T-helper 2 cell treated with Interferon-gamma antibody and Interleukin-4, amounts not matched to agents 5 μg/mL and 100 μg/mL, for 36 hours (primary cell): Measurements from ENCODE around the gene FBXL4.
A peak's percentile ranks its signal among the peaks of the same experiment; 100 is the strongest.

Source experiments
- DNase-seq: peaks from one replicate; pipeline ENCODE4 v3.0.0; 2021; ENCODE audit warnings: low spot score
- H3K27ac Mint-ChIP-seq: one replicate; pipeline ENCODE4 v1.8.0; 2021; ENCODE audit warnings: mild to moderate bottlenecking, mixed read lengths
- H3K27me3 Mint-ChIP-seq: one replicate; pipeline ENCODE4 v1.8.0; 2021; ENCODE audit warnings: low read depth, mixed read lengths
- H3K36me3 Mint-ChIP-seq: one replicate; pipeline ENCODE4 v1.8.0; 2021; ENCODE audit warnings: low read depth, mixed read lengths
- H3K4me1 Mint-ChIP-seq: one replicate; pipeline ENCODE4 v1.8.0; 2021; ENCODE audit warnings: low read depth, mixed read lengths
- H3K4me3 Mint-ChIP-seq: one replicate; pipeline ENCODE4 v1.8.0; 2022; ENCODE audit warnings: mild to moderate bottlenecking, moderate library complexity, mixed read lengths
- H3K9me3 Mint-ChIP-seq: one replicate; pipeline ENCODE4 v1.8.0; 2021; ENCODE audit warnings: mixed read lengths

Gene FBXL4

DNA sequence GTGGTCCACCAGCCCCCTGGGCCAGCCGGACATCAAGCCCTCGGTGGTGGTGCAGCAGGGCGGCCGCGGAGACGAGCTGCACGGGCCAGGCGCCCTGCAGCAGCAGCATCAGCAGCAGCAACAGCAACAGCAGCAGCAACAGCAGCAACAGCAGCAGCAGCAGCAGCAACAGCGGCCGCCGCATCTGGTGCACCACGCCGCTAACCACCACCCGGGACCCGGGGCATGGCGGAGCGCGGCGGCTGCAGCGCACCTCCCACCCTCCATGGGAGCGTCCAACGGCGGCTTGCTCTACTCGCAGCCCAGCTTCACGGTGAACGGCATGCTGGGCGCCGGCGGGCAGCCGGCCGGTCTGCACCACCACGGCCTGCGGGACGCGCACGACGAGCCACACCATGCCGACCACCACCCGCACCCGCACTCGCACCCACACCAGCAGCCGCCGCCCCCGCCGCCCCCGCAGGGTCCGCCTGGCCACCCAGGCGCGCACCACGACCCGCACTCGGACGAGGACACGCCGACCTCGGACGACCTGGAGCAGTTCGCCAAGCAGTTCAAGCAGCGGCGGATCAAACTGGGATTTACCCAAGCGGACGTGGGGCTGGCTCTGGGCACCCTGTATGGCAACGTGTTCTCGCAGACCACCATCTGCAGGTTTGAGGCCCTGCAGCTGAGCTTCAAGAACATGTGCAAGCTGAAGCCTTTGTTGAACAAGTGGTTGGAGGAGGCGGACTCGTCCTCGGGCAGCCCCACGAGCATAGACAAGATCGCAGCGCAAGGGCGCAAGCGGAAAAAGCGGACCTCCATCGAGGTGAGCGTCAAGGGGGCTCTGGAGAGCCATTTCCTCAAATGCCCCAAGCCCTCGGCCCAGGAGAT, 112.4 kb downstream of the FBXL4 start:
- H3K27me3 Mint-ChIP-seq = peaks cover 85% of the 10 kb centered on the region
- H3K4me3 Mint-ChIP-seq = no peak overlapping the region
- DNase-seq = no peak
- no peaks in the 10 kb centered on the region for H3K9me3 Mint-ChIP-seq
- H3K4me1 Mint-ChIP-seq = peaks cover 31% of the 10 kb centered on the region
- H3K36me3 Mint-ChIP-seq = no peaks in the 10 kb centered on the region
- H3K27ac Mint-ChIP-seq = peak overlapping the region; percentile 57

DNA sequence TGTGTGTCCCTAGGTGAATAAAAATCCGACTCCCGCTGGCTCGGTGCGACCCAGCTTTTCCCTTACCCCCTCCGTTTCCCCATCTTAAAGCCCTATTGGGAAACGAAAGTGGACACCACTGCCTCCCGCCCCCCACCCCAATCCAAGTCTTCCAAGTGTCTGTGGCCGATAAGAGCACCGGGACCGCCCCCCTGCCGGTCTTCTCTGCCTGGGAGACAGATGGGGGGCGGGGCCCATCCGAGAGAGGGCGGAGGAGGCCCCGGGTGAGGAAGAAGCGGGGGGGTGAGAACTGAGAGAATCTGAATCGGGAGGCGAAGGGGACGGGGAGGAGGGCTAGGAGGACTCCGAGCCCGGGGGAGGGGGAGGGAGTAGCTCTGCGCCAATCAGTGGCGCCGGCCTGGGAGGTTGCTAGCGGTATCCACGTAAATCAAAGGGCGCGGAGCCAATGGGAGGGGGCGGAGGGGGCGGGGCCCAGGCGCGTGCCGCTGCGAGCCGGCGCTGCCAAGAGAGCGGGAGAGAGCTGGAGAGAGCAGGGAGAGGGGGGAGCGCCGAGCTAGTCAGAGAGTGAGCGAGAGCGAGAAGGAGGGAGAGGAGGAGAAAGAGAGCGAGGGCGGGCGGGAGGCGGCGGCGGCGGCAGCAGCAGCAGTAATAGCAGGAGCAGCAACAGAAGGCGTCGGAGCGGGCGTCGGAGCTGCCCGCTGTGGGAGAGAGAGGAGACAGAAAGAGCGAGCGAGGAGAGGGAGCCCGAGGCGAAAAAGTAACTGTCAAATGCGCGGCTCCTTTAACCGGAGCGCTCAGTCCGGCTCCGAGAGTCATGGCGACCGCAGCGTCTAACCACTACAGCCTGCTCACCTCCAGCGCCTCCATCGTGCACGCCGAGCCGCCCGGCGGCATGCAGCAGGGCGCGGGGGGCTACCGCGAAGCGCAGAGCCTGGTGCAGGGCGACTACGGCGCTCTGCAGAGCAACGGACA, 113.4 kb downstream of the FBXL4 start, which contains the start of gene POU3F2:
POU3F2 (plus strand) TSS at position 515 of the 972 bp plus-strand sequence; CDS start at position 815, 300 bp downstream.
- peak within 1 kb of the TSS; percentile 67 for H3K27ac Mint-ChIP-seq
- no peaks in the 10 kb centered on the region for H3K9me3 Mint-ChIP-seq
- H3K4me1 Mint-ChIP-seq = peaks cover 31% of the 10 kb centered on the region
- peak within 1 kb of the TSS; percentile 88 for H3K4me3 Mint-ChIP-seq
- no peaks in the 10 kb centered on the region for H3K36me3 Mint-ChIP-seq
- H3K27me3 Mint-ChIP-seq = peaks cover 84% of the 10 kb centered on the region
- DNase-seq = no peak

DNA sequence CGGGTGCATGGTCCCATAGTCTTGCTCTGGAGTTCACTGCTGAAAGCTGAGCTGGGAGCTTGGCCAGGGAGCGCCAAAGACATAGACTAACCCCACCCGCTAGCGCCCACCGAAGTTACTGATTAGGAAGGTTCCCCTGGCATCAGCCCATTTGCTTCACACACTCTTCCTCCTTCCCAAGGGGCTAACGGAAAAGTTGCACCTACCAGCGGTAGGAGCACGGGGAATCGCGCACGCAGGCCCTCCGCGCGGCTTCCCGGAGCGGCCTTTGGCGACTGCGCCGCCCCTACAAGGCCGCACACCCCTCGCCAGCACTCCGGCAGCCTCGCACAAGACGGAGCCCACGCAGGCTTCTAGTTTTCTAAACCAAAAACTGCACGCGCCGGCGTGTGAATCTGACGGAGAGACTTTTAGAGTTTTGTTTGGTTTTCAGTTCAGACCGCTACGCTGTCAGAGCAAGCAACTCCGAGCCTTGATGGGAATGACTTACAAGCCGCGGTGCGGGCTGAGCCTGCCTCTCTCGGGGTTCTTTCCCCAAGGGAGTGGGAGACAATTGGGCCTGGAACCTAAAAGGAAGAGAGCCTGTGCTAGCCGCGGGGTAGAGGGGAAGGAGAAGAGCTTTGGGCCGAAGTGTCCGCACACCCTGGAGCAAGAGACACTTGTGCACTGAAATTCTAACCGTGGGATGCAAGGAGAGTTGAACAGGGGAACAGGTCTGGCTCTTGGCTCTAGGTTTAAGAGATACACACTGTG, 114.3 kb downstream of the FBXL4 start:
- Mint-ChIP-seq H3K27me3 (peaks cover 86% of the 10 kb centered on the region), H3K9me3 (no peaks in the 10 kb centered on the region)

DNA sequence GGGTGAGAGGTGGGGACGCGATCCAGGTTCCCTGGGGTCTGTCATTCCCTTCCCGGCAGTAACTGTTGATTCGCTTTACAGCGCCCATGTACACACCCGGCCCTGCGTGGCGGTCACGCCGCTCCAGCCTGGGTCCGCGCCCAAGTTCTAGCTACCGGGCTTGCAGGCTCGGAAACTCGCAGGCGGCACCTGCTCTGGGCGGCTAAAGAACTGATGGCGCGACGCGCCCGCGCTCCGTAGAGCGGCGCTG, 114.8 kb downstream of the FBXL4 start:
- H3K9me3 Mint-ChIP-seq = no peaks in the 10 kb centered on the region
- peaks cover 31% of the 10 kb centered on the region for H3K4me1 Mint-ChIP-seq
- no peak overlapping the region for H3K27ac Mint-ChIP-seq
- peak overlapping the region; percentile 88 for H3K4me3 Mint-ChIP-seq
- peaks cover 86% of the 10 kb centered on the region for H3K27me3 Mint-ChIP-seq
- no peak for DNase-seq
- H3K36me3 Mint-ChIP-seq = no peaks in the 10 kb centered on the region

More for the DNA sequence above, 114.3 kb downstream of the FBXL4 start:
- Mint-ChIP-seq H3K36me3 (no peaks in the 10 kb centered on the region), H3K4me1 (peaks cover 31% of the 10 kb centered on the region), H3K4me3 (peak overlapping the region; percentile 88), H3K27ac (peak overlapping the region; percentile 67)
- DNase-seq = no peak

DNA sequence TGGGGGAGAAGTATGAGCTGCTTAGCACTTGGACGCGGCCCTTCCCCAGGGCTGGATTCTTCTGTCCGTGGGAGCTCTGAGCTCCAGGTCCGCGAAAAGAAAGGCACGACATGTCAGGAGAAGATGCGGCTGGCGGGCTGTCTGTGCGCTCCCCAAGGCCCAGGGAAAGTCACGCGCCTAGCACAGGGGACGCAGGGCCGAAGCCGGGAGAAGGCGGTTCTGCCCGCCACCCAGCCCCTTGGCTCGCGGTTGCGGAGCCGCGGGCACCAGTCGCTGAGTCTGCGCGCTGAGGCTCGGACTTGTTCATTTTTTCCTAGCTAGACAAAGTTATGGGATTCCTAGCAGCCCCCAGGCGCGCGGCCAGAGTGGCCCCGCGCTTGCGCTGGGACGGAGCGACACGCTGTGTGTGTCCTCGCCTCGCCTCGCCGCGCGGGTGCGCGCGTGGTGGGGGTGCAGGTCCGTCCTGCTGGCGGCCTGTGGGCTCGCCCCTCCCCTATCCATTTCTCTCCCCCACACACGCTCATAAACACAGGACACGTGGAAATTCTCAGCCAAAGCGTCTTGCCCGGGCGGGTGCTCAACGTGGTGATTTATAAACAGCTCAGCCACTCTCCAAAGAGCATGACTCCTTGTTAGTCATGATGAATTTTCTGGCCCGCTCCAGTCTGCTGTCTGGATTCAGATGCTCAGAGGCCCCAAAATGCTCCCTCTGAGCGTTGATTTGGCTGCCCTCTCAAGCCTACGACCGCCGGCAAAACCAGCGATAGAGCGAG, 115.3 kb downstream of the FBXL4 start:
- no peak overlapping the region for H3K27ac Mint-ChIP-seq

DNA sequence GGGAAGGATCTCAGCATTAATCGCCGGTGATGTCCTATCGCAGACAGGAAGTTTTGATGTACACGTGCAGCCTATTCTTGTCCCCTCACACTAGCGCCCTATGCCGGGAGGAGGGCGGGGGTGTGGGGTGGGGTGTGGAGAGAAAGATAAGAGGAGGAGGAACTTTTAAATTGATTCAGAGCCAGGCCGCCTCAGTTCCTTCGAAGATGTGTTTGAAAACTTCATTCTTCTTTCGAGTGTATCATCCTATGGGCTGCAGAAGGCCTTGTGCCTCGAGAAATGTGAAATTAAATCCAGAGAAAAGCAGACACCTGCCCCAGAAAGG, 115.8 kb downstream of the FBXL4 start:
- H3K27ac Mint-ChIP-seq = no peak overlapping the region
- H3K4me1 Mint-ChIP-seq = peaks cover 30% of the 10 kb centered on the region
- no peaks in the 10 kb centered on the region for H3K36me3 Mint-ChIP-seq
- DNase-seq = no peak
- peak overlapping the region; percentile 29 for H3K4me3 Mint-ChIP-seq
- H3K9me3 Mint-ChIP-seq = no peaks in the 10 kb centered on the region
- peaks cover 85% of the 10 kb centered on the region for H3K27me3 Mint-ChIP-seq

More for the DNA sequence above, 115.3 kb downstream of the FBXL4 start:
- no peak for DNase-seq
- no peaks in the 10 kb centered on the region for H3K36me3 Mint-ChIP-seq
- peak overlapping the region; percentile 88 for H3K4me3 Mint-ChIP-seq
- peaks cover 31% of the 10 kb centered on the region for H3K4me1 Mint-ChIP-seq
- H3K27me3 Mint-ChIP-seq = peaks cover 85% of the 10 kb centered on the region
- H3K9me3 Mint-ChIP-seq = no peaks in the 10 kb centered on the region

DNA sequence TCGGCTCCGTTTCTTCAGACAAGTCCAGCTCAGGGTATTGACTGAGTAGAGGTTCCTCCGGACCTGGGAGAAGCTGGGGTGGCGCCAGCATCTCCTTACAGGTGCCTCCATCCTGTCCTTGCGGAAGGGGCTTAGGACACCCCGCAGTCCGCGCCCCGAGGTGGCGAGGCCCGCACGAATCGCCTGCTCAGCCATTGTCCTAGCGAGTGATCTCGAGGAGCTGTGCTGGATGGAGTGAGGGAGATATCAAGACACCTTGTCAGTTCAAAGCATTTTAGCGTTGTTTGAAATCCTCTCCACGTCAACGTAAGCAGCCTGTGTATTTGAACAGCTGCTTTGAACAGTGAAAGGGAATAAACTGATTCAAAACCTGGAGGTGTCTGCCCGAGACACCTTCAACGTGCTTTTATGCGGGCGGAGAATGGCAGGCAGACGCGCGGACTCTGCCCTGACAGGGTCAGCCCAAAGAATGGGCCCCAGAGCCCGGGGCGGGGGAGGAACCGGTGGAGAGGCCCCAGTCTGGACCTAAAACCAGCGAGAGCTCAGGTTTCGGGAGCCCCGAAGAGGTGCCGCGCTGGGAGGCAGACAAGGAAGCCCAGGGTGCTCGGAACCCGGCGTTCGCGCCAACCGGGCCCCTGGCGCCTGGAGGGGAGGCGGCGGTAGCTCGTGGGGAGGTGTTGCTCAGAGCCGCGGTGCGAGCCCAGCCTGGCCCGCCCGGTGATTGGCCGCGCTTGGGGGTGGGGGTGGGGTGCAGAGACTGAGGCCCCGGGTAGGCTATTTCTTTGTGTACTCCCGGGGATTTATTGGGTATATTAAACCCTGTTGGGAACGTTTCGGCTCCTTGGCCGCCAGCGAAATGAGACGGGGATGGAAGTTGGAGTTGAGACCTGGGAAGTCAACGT, 116.4 kb downstream of the FBXL4 start:
- DNase-seq = no peak
- H3K4me3 Mint-ChIP-seq = peak overlapping the region; percentile 32
- peaks cover 28% of the 10 kb centered on the region for H3K4me1 Mint-ChIP-seq
- peak overlapping the region; percentile 70 for H3K27ac Mint-ChIP-seq
- no peaks in the 10 kb centered on the region for H3K36me3 Mint-ChIP-seq
- peaks cover 85% of the 10 kb centered on the region for H3K27me3 Mint-ChIP-seq
- no peaks in the 10 kb centered on the region for H3K9me3 Mint-ChIP-seq

DNA sequence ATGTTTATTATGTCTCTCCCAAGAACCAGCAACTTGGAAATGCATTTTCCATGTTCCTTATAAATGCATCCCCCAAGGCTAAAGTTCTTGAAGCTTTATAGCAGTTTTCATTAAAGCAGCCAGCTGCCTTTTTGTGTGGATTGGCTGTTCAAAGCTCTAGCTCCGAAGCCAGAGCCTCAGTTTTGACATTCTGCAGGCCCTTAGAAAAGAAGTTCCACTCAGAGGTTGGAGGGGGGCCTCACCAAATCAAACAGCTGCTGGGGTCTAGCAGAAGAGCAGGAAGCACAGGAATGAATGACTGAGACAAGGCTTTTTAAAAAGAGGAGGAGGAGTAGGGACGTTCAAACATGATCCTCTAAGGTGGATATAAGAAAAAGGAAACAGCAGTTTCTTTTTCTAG, 117.6 kb downstream of the FBXL4 start:
- H3K36me3 Mint-ChIP-seq = no peaks in the 10 kb centered on the region
- peaks cover 21% of the 10 kb centered on the region for H3K4me1 Mint-ChIP-seq
- H3K27me3 Mint-ChIP-seq = peaks cover 89% of the 10 kb centered on the region
- no peak overlapping the region for H3K4me3 Mint-ChIP-seq
- no peak for DNase-seq
- H3K27ac Mint-ChIP-seq = no peak overlapping the region
- no peaks in the 10 kb centered on the region for H3K9me3 Mint-ChIP-seq

DNA sequence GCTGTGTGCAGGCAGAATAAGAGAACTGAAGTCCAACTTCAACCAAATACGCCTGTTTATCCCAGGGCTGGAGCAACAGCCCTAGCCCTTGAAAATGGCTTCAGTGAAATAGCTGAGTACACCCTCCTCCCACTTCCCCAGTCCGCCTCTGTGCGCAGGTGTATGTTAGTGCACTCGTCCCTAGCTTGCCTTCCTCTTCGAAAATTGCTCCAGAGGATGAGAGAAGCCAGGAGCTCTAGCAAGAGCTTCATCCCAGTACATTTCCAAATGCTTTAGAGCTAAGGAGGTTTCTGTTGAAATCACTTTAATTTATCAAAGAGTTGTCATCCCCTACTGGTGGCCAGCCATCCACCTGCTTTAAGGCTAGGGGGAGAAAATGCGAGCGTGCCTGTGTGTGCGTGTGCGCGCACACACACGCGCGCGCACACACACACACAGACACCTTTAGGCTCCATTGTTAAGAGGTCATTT, 118.8 kb downstream of the FBXL4 start:
- Mint-ChIP-seq H3K27me3 (peaks cover 92% of the 10 kb centered on the region), H3K4me3 (no peak overlapping the region), H3K27ac (no peak overlapping the region), H3K9me3 (no peaks in the 10 kb centered on the region), H3K36me3 (no peaks in the 10 kb centered on the region), H3K4me1 (peaks cover 22% of the 10 kb centered on the region)
- DNase-seq = no peak

DNA sequence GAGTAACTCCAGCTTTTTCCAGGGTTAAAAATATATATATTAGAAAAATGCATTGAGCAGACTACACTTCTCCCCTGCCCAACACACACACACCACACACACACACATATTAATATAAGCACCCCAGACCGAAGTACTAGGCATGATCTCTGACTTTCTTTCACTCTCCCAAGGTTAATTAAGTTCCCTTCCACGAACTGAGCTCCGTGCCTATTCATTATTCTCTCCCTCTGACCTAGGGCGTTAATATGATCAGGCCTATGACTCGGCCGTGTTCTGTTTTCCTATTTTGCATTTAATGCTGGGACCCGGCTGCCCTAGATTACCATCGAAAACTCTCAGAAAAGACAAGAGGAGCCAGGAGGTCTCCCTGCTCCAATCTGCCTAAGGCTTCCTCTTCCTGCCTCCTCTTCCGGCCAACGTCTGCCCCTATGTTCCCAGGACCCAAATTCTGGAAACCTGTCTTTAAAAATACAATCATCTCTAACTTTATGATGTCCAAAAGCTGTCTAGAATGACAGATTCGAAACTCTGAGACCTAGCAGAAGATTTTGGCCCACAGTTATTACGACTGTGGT, 119.4 kb downstream of the FBXL4 start:
- DNase-seq = no peak
- Mint-ChIP-seq H3K27me3 (peaks cover 92% of the 10 kb centered on the region), H3K4me3 (no peak overlapping the region), H3K4me1 (peaks cover 20% of the 10 kb centered on the region), H3K9me3 (no peaks in the 10 kb centered on the region), H3K36me3 (no peaks in the 10 kb centered on the region), H3K27ac (no peak overlapping the region)

DNA sequence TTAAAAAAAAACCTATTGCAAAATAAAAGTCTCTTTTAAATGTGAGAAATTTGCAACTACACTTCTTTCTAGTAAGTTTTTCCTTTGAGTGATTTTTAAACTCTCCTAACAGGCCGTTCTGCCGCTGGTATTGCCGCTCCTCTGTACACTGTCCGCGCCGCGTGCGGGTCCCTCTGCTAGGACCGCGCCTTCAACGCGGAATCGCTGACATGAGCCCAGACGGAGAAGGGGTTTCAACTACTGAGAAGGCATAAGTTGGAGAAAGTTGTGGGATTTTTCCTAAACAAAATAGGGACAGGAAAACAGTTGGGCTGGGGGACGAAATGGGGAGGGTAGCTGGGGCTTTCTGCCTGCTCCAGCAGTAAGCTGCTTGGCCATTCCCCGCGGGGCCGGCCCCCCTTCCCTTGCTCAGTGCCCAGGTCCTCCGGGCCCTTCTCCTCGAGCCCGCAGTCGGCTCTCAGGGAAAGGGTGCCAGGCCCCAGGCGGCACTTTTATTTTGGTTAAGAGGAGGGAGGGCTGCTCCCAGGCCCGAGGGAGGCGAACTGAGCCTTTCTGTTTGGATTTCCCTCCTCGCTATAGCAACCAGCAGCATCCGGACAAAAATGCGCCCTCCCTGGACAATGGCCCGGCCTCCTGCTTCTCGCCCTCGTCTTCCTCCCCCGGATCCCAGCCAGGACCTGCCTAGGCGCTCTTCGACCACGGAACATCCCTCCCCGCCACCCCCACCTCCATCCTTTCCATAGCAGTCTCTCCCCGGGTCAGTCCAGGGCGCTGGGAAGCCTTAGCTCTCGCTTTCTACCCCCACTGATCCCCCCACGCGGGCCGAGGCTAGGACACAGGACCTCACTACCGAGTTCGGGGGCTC, 120.2 kb downstream of the FBXL4 start:
- Mint-ChIP-seq H3K9me3 (no peaks in the 10 kb centered on the region), H3K36me3 (no peaks in the 10 kb centered on the region), H3K4me3 (no peak overlapping the region), H3K27ac (no peak overlapping the region), H3K27me3 (peaks cover 91% of the 10 kb centered on the region), H3K4me1 (peaks cover 14% of the 10 kb centered on the region)
- DNase-seq = no peak
